Right lobe of liver (tissue), 6 donors: ENCODE measurements around the gene BCCIP. TPM values are rescaled to one million over a fixed set of nuclear protein-coding genes. Genes with fewer than 3 reads are reported as not detected.

Experiments used
- ATAC-seq, 4 donors: fragments of 200-7000 bp; cut with Tn5 transposase; one replicate each; pipeline ENCODE4 v1.9.1; 2020; ENCODE audit warnings: mild to moderate bottlenecking in 4 of 4, moderate library complexity in 4 of 4
- DNase-seq, 3 donors: peaks; one replicate each; pipeline ENCODE4 v3.0.0-alpha.2; 2020
- H3K27ac ChIP-seq, 3 donors: fragments of 200-600 bp; one replicate each; pipeline ENCODE4 v1.8.0; 2022
- H3K27me3 ChIP-seq, 2 donors: fragments of 200-600 bp; one replicate each; pipeline ENCODE4 v1.8.0; 2022
- H3K36me3 ChIP-seq, 4 donors: fragments of 200-600 bp; sonication (generic) in 1 of 4; one replicate each; pipeline versions ENCODE4 v1.5.1 to v1.8.0; 2017 to 2022; ENCODE audit warnings: control low read depth in 1 of 4
- H3K4me1 ChIP-seq, 4 donors: fragments of 200-600 bp; sonication (generic) in 1 of 4; one replicate each; pipeline versions ENCODE4 v1.5.1 to v1.8.0; 2017 to 2022; ENCODE audit warnings: control low read depth in 1 of 4
- H3K4me3 ChIP-seq, 3 donors: fragments of 200-600 bp; one replicate each; pipeline ENCODE4 v1.8.0; 2022
- H3K9me3 ChIP-seq, 4 donors: fragments of 200-600 bp; sonication (generic) in 1 of 4; one replicate each; pipeline versions ENCODE4 v1.5.1 to v1.8.0; 2017 to 2022; ENCODE audit warnings: control low read depth in 1 of 4
- CTCF ChIP-seq, 4 donors: fragments of 200-600 bp in 3 of 4; fragments of 450-650 bp in 1 of 4; IDR thresholded peaks; one replicate each; pipeline versions ENCODE4 v1.5.1 to v1.8.0; 2016 to 2022; ENCODE audit warnings: antibody characterized with exemption in 4 of 4, mild to moderate bottlenecking in 2 of 4
- POLR2A ChIP-seq: fragments of 450-650 bp; IDR thresholded peaks from one replicate; pipeline ENCODE4 v1.6.1; 2017; ENCODE audit warnings: antibody characterized with exemption, mild to moderate bottlenecking
- WGBS: methylation state at CpG from one replicate; pipeline ENCODE4 v1.1.6; 2018; ENCODE audit warnings: low coverage, low lambda C conversion rate; ENCODE audit not compliant: insufficient coverage; ENCODE audit errors: missing lambda C conversion rate; 5-methylcytosine and 5-hydroxymethylcytosine counted together
- intact Hi-C, 2 donors: fragments of 100-400 bp; cut with DNase I; formaldehyde crosslinking; loops; one replicate each; pipeline versions ENCODE4 v1.11.2 to v1.14.1; 2022
- total RNA-seq, 6 experiments: library from RNA; depleted of rRNA in 2 of 6; stranded (reverse); fragments of >200 nt in 2 of 6; fragmentation: NEBNext Ultra II Directional in 3 of 6; extraction: Animal tissue kit (Norgen Biotek cat#: 25700) in 3 of 6; gene quantifications; one replicate each; pipeline versions ENCODE4 v1.1.0 to v1.2.4, GENCODE V29; 2016 to 2023
- donor health status: DM: no; HTN: yes; CAD: no.
- donor health status: DM: no; HTN: no; CAD: no.
- donor health status: DM: no; HTN: no; CAD: no.
- donor health status: DM: no; HTN: yes; CAD: no.
- donor health status: DM: no; HTN: yes; CAD: no.

BCCIP gene
- total RNA-seq, 6 experiments from 2014 or later = 25.9 to 43.3 (median 29.6) TPM

DNA sequence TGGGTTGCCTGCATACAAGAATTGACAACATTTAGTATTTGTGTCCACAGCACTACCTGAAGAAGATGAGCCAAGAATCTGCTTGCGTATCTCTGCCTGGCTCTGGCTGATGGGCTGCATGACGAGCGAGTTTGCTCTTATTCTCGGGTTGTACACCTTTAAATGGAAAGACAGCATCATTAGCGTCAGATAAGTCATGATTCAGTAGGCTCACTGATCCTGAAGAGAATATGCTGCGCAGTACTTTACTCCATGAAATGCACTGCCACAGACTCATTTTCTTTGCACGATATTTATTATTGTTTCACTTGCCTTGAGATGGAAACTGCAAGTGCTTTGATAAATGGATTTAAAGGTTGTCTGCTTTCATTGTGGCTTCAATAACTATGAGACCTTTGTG, 29.1 kb downstream of the BCCIP start:
- intact Hi-C loops = no loop called here
- ATAC-seq = no peak

GRCh38 chr10:125857185-125857760, 33.9 kb downstream of the BCCIP start:
- TF ChIP-seq POLR2A (no peak), CTCF (IDR thresholded peaks at IDR 0.05) (no peak)
- WGBS = no CpG with 5 or more reads among the region's 2 CpGs
- DNase-seq (no peak), ATAC-seq (no peak)
- Histone ChIP-seq H3K9me3 (no peaks in the 10 kb centered on the region), H3K4me1 (no peaks in the 10 kb centered on the region), H3K27me3 (no peaks in the 10 kb centered on the region), H3K27ac (no peak overlapping the region), H3K36me3 (peaks cover 0 to 25% (median 2%) of the 10 kb centered on the region in 4 donors), H3K4me3 (no peak overlapping the region)
- intact Hi-C loops = no loop called here

More for the DNA sequence above, 29.1 kb downstream of the BCCIP start:
- no peak for TF ChIP-seq CTCF (IDR thresholded peaks at IDR 0.05)
- TF ChIP-seq POLR2A = no peak
- DNase-seq = no peak
- Histone ChIP-seq H3K9me3 (no peaks in the 10 kb centered on the region), H3K27ac (no peak overlapping the region), H3K27me3 (no peaks in the 10 kb centered on the region), H3K4me3 (no peak overlapping the region), H3K4me1 (peaks cover 0 to 14% (median 7%) of the 10 kb centered on the region in 4 donors), H3K36me3 (peaks cover 0 to 23% (median 0%) of the 10 kb centered on the region in 4 donors)
- 96% methylated on average over 7 of the region's 7 CpGs for WGBS

- TF ChIP-seq CTCF (IDR thresholded peaks at IDR 0.05) (no peak), POLR2A (no peak)
- intact Hi-C loops = no loop called here
- H3K27me3 ChIP-seq = no peaks in the 10 kb centered on the region
- ATAC-seq (no peak), DNase-seq (no peak)
- no peaks in the 10 kb centered on the region for H3K4me1 ChIP-seq
- H3K4me3 ChIP-seq = no peak overlapping the region
- no peaks in the 10 kb centered on the region for H3K9me3 ChIP-seq
- WGBS = 89% methylated on average over 4 of the region's 4 CpGs
- no peak overlapping the region for H3K27ac ChIP-seq
- peaks cover 0 to 14% (median 2%) of the 10 kb centered on the region in 4 donors for H3K36me3 ChIP-seq
Observed at GRCh38 chr10:125859128-125859817, 35.9 kb downstream of the BCCIP start.

GRCh38 chr10:125865120-125865519, 41.8 kb downstream of the BCCIP start:
- intact Hi-C loops = no loop called here
- H3K27ac ChIP-seq = no peak overlapping the region
- no peaks in the 10 kb centered on the region for H3K9me3 ChIP-seq
- no peaks in the 10 kb centered on the region for H3K4me1 ChIP-seq
- 93% methylated on average over 3 of the region's 3 CpGs for WGBS
- no peak overlapping the region for H3K4me3 ChIP-seq
- no peak for TF ChIP-seq POLR2A
- no peak for TF ChIP-seq CTCF (IDR thresholded peaks at IDR 0.05)
- no peak for DNase-seq
- no peak for ATAC-seq
- no peaks in the 10 kb centered on the region for H3K27me3 ChIP-seq
- H3K36me3 ChIP-seq = peaks cover 0 to 14% (median 5%) of the 10 kb centered on the region in 4 donors
